Measurements from ENCODE around the gene KIF9.
"Not testable (repeated sequence)": the region's sequence is repeated elsewhere in the genome, so short reads cannot be mapped to it uniquely, and the experiment has no call there.

DNA sequence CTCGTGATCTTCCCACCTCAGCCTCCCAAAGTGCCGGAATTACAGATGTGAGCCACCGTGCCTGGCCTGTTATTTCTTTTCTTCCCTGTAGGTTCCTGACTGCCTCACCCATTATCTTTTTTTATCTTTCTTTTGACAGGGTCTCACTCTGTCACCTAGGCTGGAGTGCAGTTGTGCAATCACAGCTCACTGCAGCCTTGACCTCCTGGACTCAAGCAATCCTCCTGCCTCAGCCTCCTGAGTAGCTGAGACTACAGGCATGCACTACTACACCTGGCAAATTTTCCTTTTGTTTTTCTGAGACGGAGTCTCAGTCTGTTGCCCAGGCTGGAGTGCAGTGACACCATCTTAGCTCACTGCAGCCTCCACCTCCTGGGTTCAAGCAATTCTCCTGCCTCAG, 100.9 kb downstream of the KIF9 start:
- TF ChIP-seq POLR2AphosphoS5 (IDR thresholded peaks at IDR 0.05); POLR2A (IDR thresholded peaks at IDR 0.05); EP300 (IDR thresholded peaks at IDR 0.05; ENCODE audit: low read depth): not testable (repeated sequence)
- TF ChIP-seq, protein P1, sequence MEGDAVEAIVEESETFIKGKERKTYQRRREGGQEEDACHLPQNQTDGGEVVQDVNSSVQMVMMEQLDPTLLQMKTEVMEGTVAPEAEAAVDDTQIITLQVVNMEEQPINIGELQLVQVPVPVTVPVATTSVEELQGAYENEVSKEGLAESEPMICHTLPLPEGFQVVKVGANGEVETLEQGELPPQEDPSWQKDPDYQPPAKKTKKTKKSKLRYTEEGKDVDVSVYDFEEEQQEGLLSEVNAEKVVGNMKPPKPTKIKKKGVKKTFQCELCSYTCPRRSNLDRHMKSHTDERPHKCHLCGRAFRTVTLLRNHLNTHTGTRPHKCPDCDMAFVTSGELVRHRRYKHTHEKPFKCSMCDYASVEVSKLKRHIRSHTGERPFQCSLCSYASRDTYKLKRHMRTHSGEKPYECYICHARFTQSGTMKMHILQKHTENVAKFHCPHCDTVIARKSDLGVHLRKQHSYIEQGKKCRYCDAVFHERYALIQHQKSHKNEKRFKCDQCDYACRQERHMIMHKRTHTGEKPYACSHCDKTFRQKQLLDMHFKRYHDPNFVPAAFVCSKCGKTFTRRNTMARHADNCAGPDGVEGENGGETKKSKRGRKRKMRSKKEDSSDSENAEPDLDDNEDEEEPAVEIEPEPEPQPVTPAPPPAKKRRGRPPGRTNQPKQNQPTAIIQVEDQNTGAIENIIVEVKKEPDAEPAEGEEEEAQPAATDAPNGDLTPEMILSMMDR (IDR thresholded peaks at IDR 0.05) = not testable (repeated sequence)
